NOMO-1 (cell line): ENCODE results near the gene KDM2A.
"Not testable (repeated sequence)": the region's sequence is repeated elsewhere in the genome, so short reads cannot be mapped to it uniquely, and the experiment has no call there.

ENCODE experiments used
- DNase-seq, 2 experiments: peaks; one replicate each; lab custom pipeline; 2025; ENCODE audit not compliant: unreplicated experiment in 2 of 2; lab: John Stamatoyannopoulos, UW

The KDM2A gene

GRCh38 chr11:67167091-67167490 lies 48.0 kb downstream of the KDM2A start:
- DNase-seq: no peak

- no peak for DNase-seq
Measured at GRCh38 chr11:67167719-67168118, 48.7 kb downstream of the KDM2A start.

GRCh38 chr11:67168911-67169310 lies 49.8 kb downstream of the KDM2A start:
- DNase-seq: not testable (repeated sequence)

GRCh38 chr11:67174311-67174710 lies 55.2 kb downstream of the KDM2A start:
- DNase-seq: no peak

GRCh38 chr11:67177399-67178281 lies 58.6 kb downstream of the KDM2A start:
- no peak for DNase-seq

- no peak for DNase-seq
Measured at GRCh38 chr11:67178421-67178820, 59.4 kb downstream of the KDM2A start.

- DNase-seq: no peak
Measured at GRCh38 chr11:67178878-67179277, 59.8 kb downstream of the KDM2A start.

- DNase-seq: no peak
Measured at GRCh38 chr11:67179892-67180490, 60.9 kb downstream of the KDM2A start.

- no peak for DNase-seq
Measured at GRCh38 chr11:67194096-67194495, 75.0 kb downstream of the KDM2A start.

GRCh38 chr11:67195971-67196456 lies 77.0 kb downstream of the KDM2A start:
- peak; percentile 91 to 97 for DNase-seq

- DNase-seq: no peak
Measured at GRCh38 chr11:67197606-67198005, 78.5 kb downstream of the KDM2A start.

GRCh38 chr11:67198781-67199180 lies 79.7 kb downstream of the KDM2A start:
- not testable (repeated sequence) for DNase-seq

GRCh38 chr11:67199751-67200150 lies 80.7 kb downstream of the KDM2A start:
- DNase-seq: no peak

GRCh38 chr11:67202028-67202427 lies 83.0 kb downstream of the KDM2A start:
- DNase-seq: no peak

GRCh38 chr11:67204822-67205221 lies 85.8 kb downstream of the KDM2A start:
- DNase-seq: no peak

- not testable (repeated sequence) for DNase-seq
Measured at GRCh38 chr11:67209222-67209621, 90.2 kb downstream of the KDM2A start.

- DNase-seq: peak; percentile 28 to 81
Measured at GRCh38 chr11:67211656-67212436, 92.8 kb downstream of the KDM2A start.

GRCh38 chr11:67213178-67213621 lies 94.1 kb downstream of the KDM2A start:
- peak; percentile 84 to 96 for DNase-seq

GRCh38 chr11:67227726-67228125 lies 108.7 kb downstream of the KDM2A start:
- DNase-seq: no peak

- no peak for DNase-seq
Measured at GRCh38 chr11:67230406-67230805, 111.3 kb downstream of the KDM2A start.

GRCh38 chr11:67230886-67231285 lies 111.8 kb downstream of the KDM2A start:
- DNase-seq: no peak
